Adrenal gland (tissue), 5 donors: ENCODE data around the gene EVL.

Experiments used
- CTCF ChIP-seq, 6 experiments: fragments of 450-650 bp in 4 of 6; fragments of 200-600 bp in 2 of 6; sonication (generic) in 1 of 6; IDR thresholded peaks; 1 replicate in 5 of 6; 2 replicates in 1 of 6; pipeline versions ENCODE4 v1.5.1 to v1.8.0; 2016 to 2021; ENCODE audit warnings: antibody characterized with exemption in 6 of 6, mild to moderate bottlenecking in 2 of 6, moderate library complexity in 1 of 6
- POLR2A ChIP-seq, 2 donors: fragments of 450-650 bp; IDR thresholded peaks; one replicate each; pipeline ENCODE4 v1.6.1; 2017; ENCODE audit warnings: antibody characterized with exemption in 2 of 2, mild to moderate bottlenecking in 2 of 2, moderate library complexity in 1 of 2
- donor health status: DM: no; HTN: no; CAD: no.

- no peak for TF ChIP-seq POLR2A (IDR thresholded peaks at IDR 0.05)
- TF ChIP-seq CTCF (IDR thresholded peaks at IDR 0.05) = no peak
Observed at GRCh38 chr14:100165831-100166440, 100.7 kb downstream of the EVL start.
